ENCODE data around the gene KRT3. TPM values are rescaled to one million over a fixed set of nuclear protein-coding genes. Genes with fewer than 3 reads are reported as not detected.

Gene KRT3
- total RNA-seq: not detected in 2 replicates

GRCh38 chr12:52795694-52796428 lies at the start of gene KRT3:
Gene KRT3, minus strand, starts transcription at chr12:52796117. Its CDS starts 75 bp downstream, at chr12:52796042.

GRCh38 chr12:52833922-52834726 lies 38.2 kb upstream of the KRT3 start, which contains the start of gene KRT79:
Gene KRT79, minus strand, starts transcription at chr12:52834311. Its CDS starts 51 bp downstream, at chr12:52834260.

DNA sequence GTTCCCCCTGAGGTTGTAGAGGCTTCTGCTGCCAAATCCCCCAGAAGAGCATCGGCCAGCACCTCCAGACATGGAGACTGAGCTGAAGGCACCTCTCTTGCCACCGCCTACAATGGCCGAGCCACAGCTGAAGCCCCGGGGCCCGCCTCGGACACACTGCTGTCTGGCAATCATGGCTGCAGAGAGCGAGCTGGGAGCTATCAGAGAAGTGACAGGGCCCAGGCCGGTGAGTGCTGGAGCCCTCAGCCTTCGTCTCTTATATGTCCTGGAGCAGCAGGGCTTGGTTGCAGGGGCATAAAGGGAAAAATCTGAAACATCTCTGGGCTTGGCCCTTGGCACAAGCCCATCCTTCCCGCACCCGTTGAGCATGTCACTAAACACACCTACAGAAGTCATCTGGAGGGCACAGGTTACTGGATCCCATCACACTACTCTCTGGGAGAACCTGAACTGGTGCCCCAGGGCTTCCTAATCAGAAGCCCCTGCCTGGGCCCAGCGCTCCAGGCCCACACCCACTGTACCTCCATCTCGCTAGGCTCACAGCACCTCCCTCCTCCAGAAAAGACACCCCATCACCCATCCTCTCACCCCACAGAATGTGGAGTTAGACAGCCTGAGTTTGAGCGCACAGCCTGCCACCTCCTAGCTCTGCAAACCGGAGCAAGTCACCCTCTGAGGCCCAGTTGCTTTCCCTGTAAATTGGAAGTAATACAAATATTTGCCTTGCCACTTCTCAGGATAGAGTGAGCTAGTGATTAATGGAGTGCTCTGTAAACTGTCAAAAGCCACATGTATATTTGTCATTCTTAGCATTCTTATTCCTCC lies 18.2 kb upstream of the KRT3 start, which contains the start of gene KRT4:
Gene KRT4 (minus strand): TSS at position 232 of the 825 bp plus-strand sequence. CDS start 58 bp downstream, at position 174.

GRCh38 chr12:52776913-52777395 lies 19.0 kb downstream of the KRT3 start, which contains the start of gene KRT76:
Gene KRT76, minus strand, starts transcription at chr12:52777345. Its CDS starts 54 bp downstream, at chr12:52777291.

Other genes with a start within 250 kb of the KRT3 start
- gene KRT71, start 243.0 kb downstream of the KRT3 start, total RNA-seq: not detected in 2 replicates
- gene KRT74, start 222.3 kb downstream of the KRT3 start, total RNA-seq: not detected in 2 replicates
- not detected in 2 replicates for gene KRT72, start 194.7 kb downstream of the KRT3 start, total RNA-seq
- not detected in 2 replicates for gene KRT73, start 177.6 kb downstream of the KRT3 start, total RNA-seq
- not detected in 2 replicates for gene KRT2, start 143.9 kb downstream of the KRT3 start, total RNA-seq
- gene KRT1, start 115.7 kb downstream of the KRT3 start, total RNA-seq: not detected in 2 replicates
- gene KRT77, start 92.6 kb downstream of the KRT3 start, total RNA-seq: not detected in 2 replicates
- not detected in 2 replicates for gene KRT76, start 18.8 kb downstream of the KRT3 start, total RNA-seq
- not detected in 2 replicates for gene KRT4, start 18.0 kb upstream of the KRT3 start, total RNA-seq
- gene KRT79, start 38.2 kb upstream of the KRT3 start, total RNA-seq: not detected in 2 replicates
- not detected in 2 replicates for gene KRT78, start 52.9 kb upstream of the KRT3 start, total RNA-seq
- 3.7 and 8.6 TPM in 2 replicates for gene KRT8, start 109.0 kb upstream of the KRT3 start, total RNA-seq
- 118 and 172 TPM in 2 replicates for gene KRT18, start 153.0 kb upstream of the KRT3 start, total RNA-seq
- gene EIF4B, start 210.3 kb upstream of the KRT3 start, total RNA-seq: 880 and 1,059 TPM in 2 replicates